Stomach (tissue), 9 donors: ENCODE measurements around the gene TTLL11. TPM values are rescaled to one million over a fixed set of nuclear protein-coding genes. Genes with fewer than 3 reads are reported as not detected.
A peak's percentile ranks its signal among the peaks of the same experiment; 100 is the strongest.

Experiments
- DNase-seq, 2 donors: peaks; one replicate each; pipeline versions ENCODE4 v3.0.0 to v3.0.0-alpha.2; 2013 to 2019
- H3K27ac ChIP-seq, 5 donors: fragments of 200-600 bp in 4 of 5; sonication (generic) in 4 of 5; one replicate each; pipeline ENCODE4 v1.5.1; 2013 to 2019; ENCODE audit warnings: mild to moderate bottlenecking in 1 of 5, moderate library complexity in 1 of 5
- H3K27me3 ChIP-seq, 3 donors: fragments of 200-600 bp; sonication (generic); one replicate each; pipeline ENCODE4 v1.5.1; 2017 to 2019; ENCODE audit warnings: mixed run types in 1 of 3
- H3K36me3 ChIP-seq, 4 donors: fragments of 200-600 bp; sonication (generic); 1 replicate in 3 of 4; 2 replicates in 1 of 4; pipeline ENCODE4 v1.5.1; 2016 to 2019
- H3K4me1 ChIP-seq, 4 donors: fragments of 200-600 bp; sonication (generic); one replicate each; pipeline ENCODE4 v1.5.1; 2016 to 2019
- H3K4me3 ChIP-seq, 4 donors: fragments of 200-600 bp; sonication (generic) in 3 of 4; one replicate each; pipeline ENCODE4 v1.5.1; 2016 to 2019; ENCODE audit warnings: mild to moderate bottlenecking in 1 of 4
- H3K9me3 ChIP-seq, 4 donors: fragments of 200-600 bp; sonication (generic); one replicate each; pipeline ENCODE4 v1.5.1; 2016 to 2019
- CTCF ChIP-seq, 7 experiments: fragments of 450-650 bp in 4 of 7; fragments of 200-600 bp in 3 of 7; sonication (generic) in 3 of 7; IDR thresholded peaks; one replicate each; pipeline ENCODE4 v1.5.1; 2016 to 2019; ENCODE audit warnings: antibody characterized with exemption in 7 of 7, control low read depth in 2 of 7, mild to moderate bottlenecking in 1 of 7
- EP300 ChIP-seq: sonication (generic); formaldehyde crosslinking; IDR thresholded peaks from one replicate; pipeline ENCODE4 v1.6.1; 2017; ENCODE audit warnings: antibody characterized with exemption
- POLR2A ChIP-seq, 4 donors: fragments of 450-650 bp; IDR thresholded peaks; one replicate each; pipeline ENCODE4 v1.6.1; 2016; ENCODE audit warnings: antibody characterized with exemption in 4 of 4, control low read depth in 2 of 4, mild to moderate bottlenecking in 1 of 4, moderate library complexity in 1 of 4
- POLR2AphosphoS5 ChIP-seq, 3 donors: sonication (generic); formaldehyde crosslinking; IDR thresholded peaks; one replicate each; pipeline ENCODE4 v1.6.1; 2016; ENCODE audit warnings: antibody characterized with exemption in 3 of 3
- WGBS, 5 donors: extraction: QIAGEN DNeasy Blood & Tissue Kit in 3 of 5; methylation state at CpG; one replicate each; pipeline versions ENCODE4 v1.1.5 to v1.1.7; 2013 to 2018; 5-methylcytosine and 5-hydroxymethylcytosine counted together
- intact Hi-C: fragments of 100-400 bp; cut with DNase I; formaldehyde crosslinking; loops from one replicate; pipeline ENCODE4 v1.15.1; 2023; ENCODE audit warnings: low total_unique reads
- polyA plus RNA-seq, 3 donors: library from polyadenylated mRNA; stranded (reverse); fragments of 200-250 nt; gene quantifications; one replicate each; pipeline ENCODE4 v1.2.3, GENCODE V29; 2013
- total RNA-seq, 5 donors: library from RNA; depleted of rRNA; stranded (reverse); fragments of >200 nt; gene quantifications; one replicate each; pipeline versions ENCODE4 v1.1.0 to v1.2.3, GENCODE V29; 2014 to 2016
- donor health status: healthy with polysubstance abuse.
- donor health status: Bipolar disorder and iron deficiency.
- donor health status: healthy.

Gene TTLL11
- total and polyA plus RNA-seq, 8 donors, result 3.6 to 18.2 (median 9.4) TPM

- WGBS, 5 donors, result 29 to 57% (median 34%) methylated on average over 16 to 21 of the region's 21 CpGs
- Histone ChIP-seq H3K36me3 (no peaks in the 10 kb centered on the region), H3K27ac (no peak overlapping the region), H3K27me3 (peaks cover 0 to 36% (median 20%) of the 10 kb centered on the region in 3 donors), H3K4me1 (peaks cover 15 to 26% (median 19%) of the 10 kb centered on the region in 4 donors), H3K9me3 (no peaks in the 10 kb centered on the region), H3K4me3 (peak overlapping the region in 3 of 4 donors; percentile 20 to 44 (median 41))
- DNase-seq, result peak in 1 of 2 donors; percentile 26
- intact Hi-C loops, result loop anchor here (2.0 to 10.0 kb wide), 3 partner anchors 139 to 319 kb away; partner anchors contain the start of genes MRRF and RBM18
- TF ChIP-seq POLR2A (IDR thresholded peaks at IDR 0.05) (no peak), EP300 (no peak), CTCF (IDR thresholded peaks at IDR 0.05) (no peak), POLR2AphosphoS5 (IDR thresholded peaks at IDR 0.05) (no peak)
Observed at GRCh38 chr9:122125509-122126330, 32.6 kb upstream of the TTLL11 start.

- Histone ChIP-seq H3K4me1 (peaks cover 15 to 26% (median 19%) of the 10 kb centered on the region in 4 donors), H3K9me3 (no peaks in the 10 kb centered on the region), H3K4me3 (no peak overlapping the region), H3K27me3 (peaks cover 0 to 36% (median 20%) of the 10 kb centered on the region in 3 donors), H3K27ac (no peak overlapping the region), H3K36me3 (no peaks in the 10 kb centered on the region)
- intact Hi-C loops, result loop anchor here (2.0 to 10.0 kb wide), 3 partner anchors 140 to 320 kb away; partner anchors contain the start of genes MRRF and RBM18
- 0 to 2% (median 1%) methylated on average over 6 to 8 of the region's 8 CpGs for WGBS, 5 donors
- TF ChIP-seq CTCF (IDR thresholded peaks at IDR 0.05) (peak in 6 of 7 experiments; percentile 44 to 98 (median 94)), POLR2A (IDR thresholded peaks at IDR 0.05) (no peak), POLR2AphosphoS5 (IDR thresholded peaks at IDR 0.05) (peak in 1 of 3 donors; percentile 36)
- peak; percentile 83 to 92 for DNase-seq
Observed at GRCh38 chr9:122125158-122125508, 32.0 kb upstream of the TTLL11 start.

GRCh38 chr9:122124528-122124927 lies 31.4 kb upstream of the TTLL11 start:
- intact Hi-C loops, result loop anchor here (2.0 to 10.0 kb wide), 3 partner anchors 140 to 320 kb away; partner anchors contain the start of genes MRRF and RBM18
- 59 to 67% (median 64%) methylated on average over 7 of the region's 7 CpGs for WGBS, 5 donors
- DNase-seq, result no peak

More at GRCh38 chr9:122124528-122124927, 31.4 kb upstream of the TTLL11 start:
- no peaks in the 10 kb centered on the region for H3K9me3 ChIP-seq
- no peak overlapping the region for H3K27ac ChIP-seq
- H3K4me3 ChIP-seq, result no peak overlapping the region
- peaks cover 15 to 26% (median 19%) of the 10 kb centered on the region in 4 donors for H3K4me1 ChIP-seq
- no peaks in the 10 kb centered on the region for H3K36me3 ChIP-seq
- TF ChIP-seq POLR2A (IDR thresholded peaks at IDR 0.05), result no peak
- no peak for TF ChIP-seq POLR2AphosphoS5 (IDR thresholded peaks at IDR 0.05)
- no peak for TF ChIP-seq CTCF (IDR thresholded peaks at IDR 0.05)
- no peak for TF ChIP-seq EP300
- peaks cover 0 to 36% (median 20%) of the 10 kb centered on the region in 3 donors for H3K27me3 ChIP-seq
